Measurements from ENCODE around the gene PGS1.

The PGS1 gene

DNA sequence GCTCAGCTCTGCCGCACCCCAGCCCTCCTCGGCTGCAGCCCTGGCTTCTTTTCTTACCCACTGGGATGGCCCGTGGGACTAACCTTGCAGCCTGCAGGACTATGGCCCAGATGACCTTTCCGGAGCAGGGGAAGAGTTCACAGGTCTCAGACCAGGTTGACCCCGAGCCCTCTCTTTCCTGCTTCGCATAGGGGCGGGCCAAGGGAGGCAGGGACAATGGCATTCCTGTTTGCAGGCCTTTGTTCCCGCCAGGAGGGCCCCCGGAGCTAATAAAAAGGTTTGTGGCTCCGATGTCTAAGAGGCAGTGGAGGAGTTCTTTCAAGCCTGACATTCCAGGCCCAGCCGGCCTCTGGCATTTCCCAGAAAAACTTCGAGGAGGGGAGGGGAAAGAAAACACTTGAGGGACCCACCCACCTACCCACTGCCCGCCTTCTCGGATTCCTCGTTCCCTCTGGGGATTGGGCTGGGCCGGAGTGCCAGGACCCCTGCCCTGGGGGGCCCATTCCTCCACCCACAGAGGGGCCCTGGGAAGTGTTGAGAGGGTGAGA is 12.8 kb upstream of the PGS1 start:
- TF ChIP-seq, protein P1, sequence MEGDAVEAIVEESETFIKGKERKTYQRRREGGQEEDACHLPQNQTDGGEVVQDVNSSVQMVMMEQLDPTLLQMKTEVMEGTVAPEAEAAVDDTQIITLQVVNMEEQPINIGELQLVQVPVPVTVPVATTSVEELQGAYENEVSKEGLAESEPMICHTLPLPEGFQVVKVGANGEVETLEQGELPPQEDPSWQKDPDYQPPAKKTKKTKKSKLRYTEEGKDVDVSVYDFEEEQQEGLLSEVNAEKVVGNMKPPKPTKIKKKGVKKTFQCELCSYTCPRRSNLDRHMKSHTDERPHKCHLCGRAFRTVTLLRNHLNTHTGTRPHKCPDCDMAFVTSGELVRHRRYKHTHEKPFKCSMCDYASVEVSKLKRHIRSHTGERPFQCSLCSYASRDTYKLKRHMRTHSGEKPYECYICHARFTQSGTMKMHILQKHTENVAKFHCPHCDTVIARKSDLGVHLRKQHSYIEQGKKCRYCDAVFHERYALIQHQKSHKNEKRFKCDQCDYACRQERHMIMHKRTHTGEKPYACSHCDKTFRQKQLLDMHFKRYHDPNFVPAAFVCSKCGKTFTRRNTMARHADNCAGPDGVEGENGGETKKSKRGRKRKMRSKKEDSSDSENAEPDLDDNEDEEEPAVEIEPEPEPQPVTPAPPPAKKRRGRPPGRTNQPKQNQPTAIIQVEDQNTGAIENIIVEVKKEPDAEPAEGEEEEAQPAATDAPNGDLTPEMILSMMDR (conservative IDR thresholded peaks at IDR 0.05; ENCODE audit: low read depth, low read length), result no peak
- Histone ChIP-seq H4K20me1 (ENCODE audit: insufficient read depth) (no peaks in the 10 kb centered on the region), H3K79me2 (ENCODE audit: insufficient read depth, low read depth) (no peaks in the 10 kb centered on the region), H3K27me3 (ENCODE audit: insufficient read depth, low read depth) (peaks cover 12% of the 10 kb centered on the region; the same call in 1 of the 2 replicates), H3K4me3 (IDR thresholded peaks at IDR 0.05; ENCODE audit: insufficient read depth, low read depth, low read length) (no peak overlapping the region), H3K4me1 (ENCODE audit: low read depth, poor library complexity, severe bottlenecking) (peaks cover 7% of the 10 kb centered on the region), H2AFZ (ENCODE audit: low read depth) (no peak overlapping the region), H3K9ac (no peak overlapping the region), H3K4me2 (no peak overlapping the region), H3K36me3 (ENCODE audit: insufficient read depth) (no peaks in the 10 kb centered on the region), H3K27ac (no peak overlapping the region)

DNA sequence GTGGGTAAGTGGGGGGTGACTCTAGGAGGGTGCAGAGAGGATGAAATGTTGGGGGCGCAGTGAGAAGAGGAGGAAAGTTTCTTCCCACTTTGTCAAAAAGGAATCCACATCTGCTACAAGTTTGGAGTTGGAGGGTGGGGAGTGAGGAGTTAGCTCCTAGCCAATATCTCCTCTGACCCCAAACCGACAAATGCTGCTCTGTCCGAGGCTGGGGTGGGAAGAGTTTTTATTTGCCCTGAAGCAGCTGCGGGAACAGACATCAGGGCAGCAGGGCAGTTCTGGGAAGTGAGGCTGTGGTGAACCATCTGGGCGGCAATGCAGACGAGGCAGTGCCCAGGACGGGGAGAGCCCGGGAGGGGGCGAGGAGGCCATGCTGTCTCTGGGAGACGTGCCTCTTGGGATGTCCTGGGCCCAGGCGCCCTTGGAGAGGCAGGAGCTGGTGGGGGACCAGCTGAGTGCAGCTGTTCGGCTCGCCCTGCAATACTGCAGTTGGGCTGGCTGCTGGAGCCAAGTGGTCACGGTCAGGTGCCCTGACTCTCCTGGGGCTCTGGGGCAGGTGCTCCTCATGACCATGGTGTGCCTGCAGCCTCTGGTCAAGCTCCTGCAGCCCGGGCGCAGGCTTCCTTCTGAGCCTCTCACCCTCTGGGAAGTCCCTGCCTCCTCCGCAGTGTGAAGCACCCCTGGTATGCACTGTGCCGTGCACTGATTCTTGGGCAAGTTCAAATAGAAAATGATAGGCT is 12.2 kb upstream of the PGS1 start:
- Histone ChIP-seq H3K4me2 (no peak overlapping the region), H3K36me3 (ENCODE audit: insufficient read depth) (no peaks in the 10 kb centered on the region), H3K27ac (no peak overlapping the region), H4K20me1 (ENCODE audit: insufficient read depth) (no peaks in the 10 kb centered on the region), H3K9ac (no peak overlapping the region), H2AFZ (ENCODE audit: low read depth) (no peak overlapping the region), H3K4me3 (IDR thresholded peaks at IDR 0.05; ENCODE audit: insufficient read depth, low read depth, low read length) (no peak overlapping the region), H3K79me2 (ENCODE audit: insufficient read depth, low read depth) (no peaks in the 10 kb centered on the region), H3K4me1 (ENCODE audit: low read depth, poor library complexity, severe bottlenecking) (peaks cover 7% of the 10 kb centered on the region), H3K27me3 (ENCODE audit: insufficient read depth, low read depth) (peaks cover 12% of the 10 kb centered on the region; the same call in 1 of the 2 replicates)
- TF ChIP-seq, protein P1 (conservative IDR thresholded peaks at IDR 0.05; ENCODE audit: low read depth, low read length), result no peak

DNA sequence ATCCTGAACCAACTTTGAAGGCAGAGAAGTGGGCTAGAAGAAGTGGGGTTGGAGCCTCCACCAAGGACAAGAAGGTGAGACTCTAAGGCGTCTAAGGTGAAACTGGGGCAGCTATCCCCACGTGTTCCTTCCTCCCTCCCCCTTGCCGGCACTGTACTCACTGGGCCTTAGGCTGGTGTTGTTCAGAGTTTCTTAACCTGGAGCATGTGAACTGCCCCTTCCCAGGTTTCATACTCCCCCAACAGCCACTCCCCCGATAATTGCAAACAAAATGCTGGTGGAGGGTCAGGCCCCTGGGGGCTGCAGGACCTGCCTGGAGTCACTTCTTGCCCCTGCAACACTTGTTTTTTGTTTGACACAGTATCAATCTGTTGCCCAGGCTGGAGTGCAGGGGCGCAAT is 11.3 kb upstream of the PGS1 start:
- Histone ChIP-seq H2AFZ (ENCODE audit: low read depth) (no peak overlapping the region), H3K4me2 (no peak overlapping the region), H3K27ac (no peak overlapping the region), H3K4me3 (IDR thresholded peaks at IDR 0.05; ENCODE audit: insufficient read depth, low read depth, low read length) (no peak overlapping the region), H3K79me2 (ENCODE audit: insufficient read depth, low read depth) (no peaks in the 10 kb centered on the region), H3K27me3 (ENCODE audit: insufficient read depth, low read depth) (peaks cover 12% of the 10 kb centered on the region; the same call in 1 of the 2 replicates), H4K20me1 (ENCODE audit: insufficient read depth) (no peaks in the 10 kb centered on the region), H3K9ac (no peak overlapping the region), H3K36me3 (ENCODE audit: insufficient read depth) (no peaks in the 10 kb centered on the region), H3K4me1 (ENCODE audit: low read depth, poor library complexity, severe bottlenecking) (peaks cover 7% of the 10 kb centered on the region)
- TF ChIP-seq, protein P1 (conservative IDR thresholded peaks at IDR 0.05; ENCODE audit: low read depth, low read length), result no peak

DNA sequence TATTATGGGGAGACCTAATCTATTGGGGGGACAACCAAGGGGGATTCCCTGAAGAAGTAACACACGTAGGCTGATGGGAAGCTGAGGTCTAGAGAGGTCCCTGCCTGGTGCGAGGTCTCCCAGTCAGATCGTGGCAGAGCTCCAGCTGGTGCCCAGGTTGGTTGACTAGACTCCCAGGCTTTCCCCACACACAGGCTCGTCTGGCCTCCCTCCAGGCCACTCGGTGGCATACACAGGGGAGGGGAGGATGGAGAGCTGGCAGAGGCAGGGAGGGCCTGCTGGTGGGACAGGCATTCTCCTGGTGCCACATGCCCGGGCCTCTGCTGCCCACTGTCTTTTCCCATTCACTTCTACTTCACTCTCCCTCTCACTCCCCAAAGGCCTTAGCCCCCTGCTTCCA is 10.1 kb upstream of the PGS1 start:
- peaks cover 10% of the 10 kb centered on the region; the same call in 1 of the 2 replicates for H3K27me3 ChIP-seq (ENCODE audit: insufficient read depth, low read depth)
- H3K9ac ChIP-seq, result no peak overlapping the region
- no peaks in the 10 kb centered on the region for H3K79me2 ChIP-seq (ENCODE audit: insufficient read depth, low read depth)
- TF ChIP-seq, protein P1 (conservative IDR thresholded peaks at IDR 0.05; ENCODE audit: low read depth, low read length), result no peak
- H3K4me3 ChIP-seq (IDR thresholded peaks at IDR 0.05; ENCODE audit: insufficient read depth, low read depth, low read length), result no peak overlapping the region
- H3K4me2 ChIP-seq, result no peak overlapping the region
- H2AFZ ChIP-seq (ENCODE audit: low read depth), result no peak overlapping the region
- H3K36me3 ChIP-seq (ENCODE audit: insufficient read depth), result no peaks in the 10 kb centered on the region
- H3K27ac ChIP-seq, result no peak overlapping the region
- H4K20me1 ChIP-seq (ENCODE audit: insufficient read depth), result no peaks in the 10 kb centered on the region
- H3K4me1 ChIP-seq (ENCODE audit: low read depth, poor library complexity, severe bottlenecking), result peaks cover 7% of the 10 kb centered on the region
